A549 (cell line): ENCODE results near the gene SYNE2. TPM values are rescaled to one million over a fixed set of nuclear protein-coding genes. Genes with fewer than 3 reads are reported as not detected.

Experiments used
- ATAC-seq, 2 experiments: fragments of 200-7000 bp in 1 of 2; fragments of >200 bp in 1 of 2; cut with Nextera tagmentation in 1 of 2; cut with Tn5 transposase in 1 of 2; 3 replicates each; pipeline versions ENCODE4 v1.8.0 to v1.9.1; 2018 to 2020; ENCODE audit warnings: mild to moderate bottlenecking in 1 of 2, moderate library complexity in 1 of 2
- CTCF ChIA-PET: fragments of 300-600 bp; sonication (Branson Sonifier 250); formaldehyde crosslinking; extraction: SDS; loops from one replicate; lab custom pipeline; 2021; ENCODE audit warnings: antibody characterized with exemption, inconsistent platforms; lab: Yijun Ruan, JAX
- POLR2A ChIA-PET: fragments of 350-600 bp; formaldehyde crosslinking; extraction: SDS; loops from one replicate; lab custom pipeline; 2021; ENCODE audit warnings: antibody characterized with exemption, inconsistent platforms; lab: Yijun Ruan, JAX
- DNase-seq, 2 experiments: peaks; one replicate each; pipeline versions ENCODE4 v3.0.0 to v3.0.0-alpha.2; 2011 to 2016; ENCODE audit warnings: low read depth in 1 of 2, low spot score in 1 of 2
- FAIRE-seq: peaks from 2 replicates; lab custom pipeline; 2011; peaks lifted over from hg19 to GRCh38; lab: Jason Lieb, UNC
- H3K27ac ChIP-seq, 2 experiments: fragments of >200 bp; sonication (Bioruptor Twin); formaldehyde crosslinking; 3 replicates each; pipeline ENCODE4 v1.5.1; 2016 to 2017
- H3K4me1 ChIP-seq: fragments of >200 bp; sonication (Bioruptor Twin); formaldehyde crosslinking; 3 replicates; pipeline ENCODE4 v1.6.1; 2016
- H3K4me2 ChIP-seq: fragments of >200 bp; sonication (Bioruptor Twin); formaldehyde crosslinking; 3 replicates; pipeline ENCODE4 v1.6.1; 2016
- H3K4me3 ChIP-seq: fragments of >200 bp; sonication (Bioruptor Twin); formaldehyde crosslinking; 3 replicates; pipeline ENCODE4 v1.5.1; 2016
- H3K9me3 ChIP-seq: fragments of >200 bp; sonication (Bioruptor Twin); formaldehyde crosslinking; 3 replicates; pipeline ENCODE4 v1.6.1; 2016
- CEBPB ChIP-seq, 2 experiments: fragments of >200 bp in 1 of 2; sonication (Bioruptor Twin) in 1 of 2; formaldehyde crosslinking in 1 of 2; IDR thresholded peaks; 2 replicates each; pipeline ENCODE4 v1.6.1; 2012 to 2016
- ESRRA ChIP-seq: fragments of 150-350 bp; IDR thresholded peaks from 2 replicates; pipeline ENCODE4 v1.6.1; 2014; ENCODE audit warnings: mild to moderate bottlenecking, low read length, borderline replicate concordance
- FOSB ChIP-seq: fragments of 250-450 bp; sonication (Bioruptor Pico); IDR thresholded peaks from 2 replicates; pipeline ENCODE4 v1.5.0; 2020; ENCODE audit warnings: mild to moderate bottlenecking, moderate library complexity
- FOSL2 ChIP-seq, 2 experiments: fragments of 450-650 bp in 1 of 2; fragments of >200 bp in 1 of 2; sonication (Bioruptor Twin) in 1 of 2; formaldehyde crosslinking; IDR thresholded peaks; 2 replicates each; pipeline versions ENCODE4 v1.5.0 to v1.6.1; 2016 to 2020; ENCODE audit warnings: mild to moderate bottlenecking in 1 of 2, moderate library complexity in 1 of 2
- FOXS1 ChIP-seq: fragments of 250-450 bp; sonication (Bioruptor Pico); IDR thresholded peaks from 2 replicates; pipeline ENCODE4 v1.5.0; 2020; ENCODE audit warnings: mild to moderate bottlenecking, moderate library complexity
- GATA3 ChIP-seq: IDR thresholded peaks from 2 replicates; pipeline ENCODE4 v1.6.1; 2012; ENCODE audit warnings: borderline replicate concordance
- HOXA7 ChIP-seq: fragments of 250-450 bp; sonication (Bioruptor Pico); IDR thresholded peaks from 2 replicates; pipeline ENCODE4 v1.5.0; 2020; ENCODE audit warnings: mild to moderate bottlenecking, moderate library complexity
- JUNB ChIP-seq: fragments of >200 bp; sonication (Bioruptor Twin); formaldehyde crosslinking; IDR thresholded peaks from 2 replicates; pipeline ENCODE4 v1.6.1; 2016
- MAZ ChIP-seq: fragments of 150-350 bp; IDR thresholded peaks from 2 replicates; pipeline ENCODE4 v1.6.1; 2014; ENCODE audit warnings: antibody characterized with exemption, low read depth, low read length, borderline replicate concordance
- NPAS2 ChIP-seq: fragments of 250-450 bp; sonication (Bioruptor Pico); IDR thresholded peaks from 2 replicates; pipeline ENCODE4 v1.8.0; 2022; ENCODE audit warnings: mild to moderate bottlenecking, moderate library complexity, borderline replicate concordance
- NR3C1 ChIP-seq: fragments of >200 bp; sonication (Bioruptor Twin); formaldehyde crosslinking; IDR thresholded peaks from 3 replicates; pipeline ENCODE4 v1.6.1; 2017
- RFX5 ChIP-seq: fragments of 450-650 bp; IDR thresholded peaks from 2 replicates; pipeline ENCODE4 v1.7.1; 2014; ENCODE audit warnings: antibody characterized with exemption, mild to moderate bottlenecking, moderate library complexity
- RNF2 ChIP-seq: fragments of 200-600 bp; sonication (generic); IDR thresholded peaks from 2 replicates; pipeline ENCODE4 v1.6.1; 2016; ENCODE audit warnings: low read depth, mild to moderate bottlenecking, antibody characterized with exemption, moderate library complexity, borderline replicate concordance
- TP53 ChIP-seq: fragments of 250-450 bp; sonication (Bioruptor Pico); IDR thresholded peaks from 2 replicates; pipeline ENCODE4 v1.5.0; 2021; ENCODE audit warnings: mild to moderate bottlenecking, moderate library complexity
- ZC3H11A ChIP-seq: fragments of 450-650 bp; IDR thresholded peaks from 2 replicates; pipeline ENCODE4 v1.6.1; 2014; ENCODE audit warnings: antibody characterized with exemption, mild to moderate bottlenecking
- ZNF302 ChIP-seq: fragments of 250-450 bp; sonication (Bioruptor Pico); IDR thresholded peaks from 2 replicates; pipeline ENCODE4 v1.9.0; 2021; ENCODE audit warnings: inconsistent platforms, mild to moderate bottlenecking, moderate library complexity
- WGBS: methylation state at CpG from one replicate; pipeline ENCODE4 v1.1.6; 2017; ENCODE audit errors: missing lambda C conversion rate; 5-methylcytosine and 5-hydroxymethylcytosine counted together
- polyA plus RNA-seq, 4 experiments: library from polyadenylated mRNA; depleted of rRNA in 3 of 4; stranded (reverse); fragments of >200 nt; fragmentation: RNase III in 1 of 4; extraction: RNeasy Plus Mini Kit Qiagen cat#74134 plus additional on column Dnase treatment in 1 of 4; gene quantifications; 2 replicates in 3 of 4; 3 replicates in 1 of 4; pipeline ENCODE4 v1.2.3, GENCODE V29; 2011 to 2017
- TF ChIP-seq, protein P1 (sequence below): fragments of >200 bp; sonication (Bioruptor Twin); formaldehyde crosslinking; IDR thresholded peaks from 3 replicates; pipeline ENCODE4 v1.6.1; 2016
- TF ChIP-seq, protein P2 (sequence below): IDR thresholded peaks from 2 replicates; pipeline ENCODE4 v1.6.1; 2012
- TF ChIP-seq, protein P3 (sequence below): fragments of 150-350 bp; IDR thresholded peaks from 2 replicates; pipeline ENCODE4 v1.6.1; 2014; ENCODE audit warnings: low read depth, mild to moderate bottlenecking, low read length
- TF ChIP-seq, protein P4 (sequence below): IDR thresholded peaks from 2 replicates; pipeline ENCODE4 v1.6.1; 2012; ENCODE audit warnings: low read depth, borderline replicate concordance

SYNE2 gene
- polyA plus RNA-seq, 2 of the 4 experiments (the other 2 are of a cell fraction), result 3.4 to 11.3 TPM

DNA sequence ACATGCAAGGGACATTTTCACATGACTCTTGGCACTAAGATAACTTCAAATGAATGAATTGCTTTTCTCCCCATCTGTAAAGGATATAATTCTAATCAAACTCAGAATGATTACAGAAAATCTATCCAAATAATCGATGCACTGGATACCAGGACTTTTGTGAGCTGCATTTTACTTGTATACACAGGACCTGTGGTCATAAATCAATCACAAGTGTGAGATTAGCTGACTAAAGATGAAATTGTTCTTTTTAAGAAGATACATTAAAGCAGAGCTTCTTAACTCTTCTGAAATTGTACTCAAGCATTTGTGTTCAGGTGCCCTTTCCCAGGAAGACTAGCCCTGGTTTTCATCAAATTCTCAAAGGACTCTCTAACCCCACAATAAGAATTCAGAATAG lies 375.1 kb downstream of the SYNE2 start:
- no peak for DNase-seq
- ChIA-PET POLR2A (no interaction called here), CTCF (interaction anchor here (1.1 to 1.4 kb wide), 2 partner anchors 14 to 67 kb away, joined by 3 read pairs; partner anchors contain the start of gene ESR2)
- Histone ChIP-seq H3K4me1 (no peaks in the 10 kb centered on the region), H3K9me3 (no peaks in the 10 kb centered on the region), H3K4me2 (no peak overlapping the region), H3K27ac (no peak overlapping the region), H3K4me3 (no peak overlapping the region)
- no peak for FAIRE-seq
- TF ChIP-seq RNF2 (no peak), ZC3H11A (no peak), JUNB (no peak), NR3C1 (no peak), FOSB (CRISPR knock-in tag) (no peak), NPAS2 (CRISPR knock-in tag) (no peak), CEBPB (IDR thresholded peaks at IDR 0.05) (no peak)
- TF ChIP-seq, protein P1, sequence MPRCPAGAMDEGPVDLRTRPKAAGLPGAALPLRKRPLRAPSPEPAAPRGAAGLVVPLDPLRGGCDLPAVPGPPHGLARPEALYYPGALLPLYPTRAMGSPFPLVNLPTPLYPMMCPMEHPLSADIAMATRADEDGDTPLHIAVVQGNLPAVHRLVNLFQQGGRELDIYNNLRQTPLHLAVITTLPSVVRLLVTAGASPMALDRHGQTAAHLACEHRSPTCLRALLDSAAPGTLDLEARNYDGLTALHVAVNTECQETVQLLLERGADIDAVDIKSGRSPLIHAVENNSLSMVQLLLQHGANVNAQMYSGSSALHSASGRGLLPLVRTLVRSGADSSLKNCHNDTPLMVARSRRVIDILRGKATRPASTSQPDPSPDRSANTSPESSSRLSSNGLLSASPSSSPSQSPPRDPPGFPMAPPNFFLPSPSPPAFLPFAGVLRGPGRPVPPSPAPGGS, result no peak
- WGBS, result 30% methylated on average over 1 of the region's 1 CpG
- no peak for ATAC-seq

DNA sequence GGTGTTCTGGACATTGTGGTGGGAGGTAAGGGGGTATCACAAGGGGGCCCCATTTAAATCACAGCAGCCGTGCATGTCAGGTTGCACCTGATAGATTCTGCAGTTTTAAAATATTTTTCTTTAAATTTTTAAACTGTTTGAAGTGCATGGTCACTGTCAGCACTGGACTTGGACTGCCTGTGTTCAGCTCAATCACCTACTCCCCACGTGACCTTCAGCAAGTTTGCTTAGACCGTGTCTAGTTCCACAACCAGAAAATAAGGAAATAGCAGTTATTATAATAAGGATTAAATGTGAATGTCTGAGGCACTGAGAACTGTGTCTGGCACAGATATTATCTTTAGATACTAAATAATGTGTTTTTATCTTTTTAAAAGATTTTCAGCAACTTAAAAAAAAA lies 376.7 kb downstream of the SYNE2 start:
- no peak for DNase-seq
- no peaks in the 10 kb centered on the region for H3K9me3 ChIP-seq
- H3K4me3 ChIP-seq, result no peak overlapping the region
- CTCF ChIA-PET, result no interaction called here
- no peak overlapping the region for H3K4me2 ChIP-seq
- no peak for ATAC-seq
- no peaks in the 10 kb centered on the region for H3K4me1 ChIP-seq
- WGBS, result 84% methylated on average over 3 of the region's 3 CpGs
- no peak overlapping the region for H3K27ac ChIP-seq
- no peak for FAIRE-seq
- POLR2A ChIA-PET, result no interaction called here
- TF ChIP-seq TP53 (CRISPR knock-in tag) (no peak), FOXS1 (CRISPR knock-in tag) (no peak), MAZ (no peak), ESRRA (no peak), RFX5 (no peak), FOSL2 (IDR thresholded peaks at IDR 0.05) (no peak), FOSL2 (CRISPR knock-in tag; IDR thresholded peaks at IDR 0.05) (no peak), FOSB (CRISPR knock-in tag) (no peak), ZNF302 (CRISPR knock-in tag) (no peak), GATA3 (no peak), RNF2 (no peak), ZC3H11A (no peak), CEBPB (IDR thresholded peaks at IDR 0.05) (no peak), HOXA7 (CRISPR knock-in tag) (no peak)
- TF ChIP-seq, protein P2, sequence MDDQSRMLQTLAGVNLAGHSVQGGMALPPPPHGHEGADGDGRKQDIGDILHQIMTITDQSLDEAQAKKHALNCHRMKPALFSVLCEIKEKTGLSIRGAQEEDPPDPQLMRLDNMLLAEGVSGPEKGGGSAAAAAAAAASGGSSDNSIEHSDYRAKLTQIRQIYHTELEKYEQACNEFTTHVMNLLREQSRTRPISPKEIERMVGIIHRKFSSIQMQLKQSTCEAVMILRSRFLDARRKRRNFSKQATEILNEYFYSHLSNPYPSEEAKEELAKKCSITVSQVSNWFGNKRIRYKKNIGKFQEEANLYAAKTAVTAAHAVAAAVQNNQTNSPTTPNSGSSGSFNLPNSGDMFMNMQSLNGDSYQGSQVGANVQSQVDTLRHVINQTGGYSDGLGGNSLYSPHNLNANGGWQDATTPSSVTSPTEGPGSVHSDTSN, result no peak
- TF ChIP-seq, protein P3, sequence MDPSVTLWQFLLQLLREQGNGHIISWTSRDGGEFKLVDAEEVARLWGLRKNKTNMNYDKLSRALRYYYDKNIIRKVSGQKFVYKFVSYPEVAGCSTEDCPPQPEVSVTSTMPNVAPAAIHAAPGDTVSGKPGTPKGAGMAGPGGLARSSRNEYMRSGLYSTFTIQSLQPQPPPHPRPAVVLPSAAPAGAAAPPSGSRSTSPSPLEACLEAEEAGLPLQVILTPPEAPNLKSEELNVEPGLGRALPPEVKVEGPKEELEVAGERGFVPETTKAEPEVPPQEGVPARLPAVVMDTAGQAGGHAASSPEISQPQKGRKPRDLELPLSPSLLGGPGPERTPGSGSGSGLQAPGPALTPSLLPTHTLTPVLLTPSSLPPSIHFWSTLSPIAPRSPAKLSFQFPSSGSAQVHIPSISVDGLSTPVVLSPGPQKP, result no peak
- TF ChIP-seq, protein P4, sequence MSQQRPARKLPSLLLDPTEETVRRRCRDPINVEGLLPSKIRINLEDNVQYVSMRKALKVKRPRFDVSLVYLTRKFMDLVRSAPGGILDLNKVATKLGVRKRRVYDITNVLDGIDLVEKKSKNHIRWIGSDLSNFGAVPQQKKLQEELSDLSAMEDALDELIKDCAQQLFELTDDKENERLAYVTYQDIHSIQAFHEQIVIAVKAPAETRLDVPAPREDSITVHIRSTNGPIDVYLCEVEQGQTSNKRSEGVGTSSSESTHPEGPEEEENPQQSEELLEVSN, result no peak
- TF ChIP-seq, protein P1, result no peak
